CD4-positive, alpha-beta T cell (primary cell): ENCODE results near the gene VIPAS39. TPM values are rescaled to one million over a fixed set of nuclear protein-coding genes. Genes with fewer than 3 reads are reported as not detected.

Experiments
- ATAC-seq: fragments of 200-7000 bp; cut with Tn5 transposase; one replicate; pipeline ENCODE4 v1.10.0; 2022; ENCODE audit warnings: mild to moderate bottlenecking; ENCODE audit not compliant: poor library complexity
- CTCF ChIA-PET: fragments of 350-600 bp; sonication (Branson Sonifier 250); formaldehyde crosslinking; loops from one replicate; lab custom pipeline; 2021; ENCODE audit warnings: antibody characterized with exemption, inconsistent platforms; lab: Charles Lee
- POLR2A ChIA-PET: fragments of 350-600 bp; sonication (Branson Sonifier 250); formaldehyde crosslinking; loops from one replicate; lab custom pipeline; 2021; ENCODE audit warnings: antibody characterized with exemption, inconsistent platforms; lab: Charles Lee
- DNase-seq, 14 experiments: peaks; one replicate each; pipeline ENCODE4 v3.0.0-alpha.2; 2013 to 2020; ENCODE audit warnings: mixed read lengths in 2 of 14
- H3K27ac ChIP-seq, 2 donors: one replicate each; pipeline versions ENCODE4 v1.5.1 to v1.7.0; 2013; ENCODE audit warnings: low read length in 2 of 2, low read depth in 1 of 2, mild to moderate bottlenecking in 1 of 2
- H3K27me3 ChIP-seq, 2 experiments: 1 replicate in 1 of 2; 2 replicates in 1 of 2; pipeline versions ENCODE4 v1.6.1 to v1.7.0; 2013; ENCODE audit warnings: low read length in 2 of 2, control low read depth in 1 of 2, mild to moderate bottlenecking in 1 of 2, moderate library complexity in 1 of 2; ENCODE audit not compliant: insufficient read depth in 2 of 2, control insufficient read depth in 1 of 2
- H3K36me3 ChIP-seq: one replicate; pipeline ENCODE4 v1.6.1; 2013; ENCODE audit warnings: low read length, control low read depth; ENCODE audit not compliant: insufficient read depth
- H3K4me1 ChIP-seq: one replicate; pipeline ENCODE4 v1.6.1; 2013; ENCODE audit warnings: low read length, control low read depth; ENCODE audit not compliant: insufficient read depth
- H3K4me3 ChIP-seq: one replicate; pipeline ENCODE4 v1.5.1; 2013; ENCODE audit warnings: mild to moderate bottlenecking, low read length, moderate library complexity
- H3K9me3 ChIP-seq, 2 experiments: 1 replicate in 1 of 2; 2 replicates in 1 of 2; pipeline versions ENCODE4 v1.6.1 to v1.7.0; 2013; ENCODE audit warnings: low read length in 2 of 2, mild to moderate bottlenecking in 2 of 2, control low read depth in 1 of 2, moderate library complexity in 1 of 2; ENCODE audit not compliant: control insufficient read depth in 1 of 2, insufficient read depth in 1 of 2
- H3K27ac Mint-ChIP-seq: one replicate; pipeline ENCODE4 v1.8.0; 2020; ENCODE audit warnings: mixed read lengths
- H3K27me3 Mint-ChIP-seq: one replicate; pipeline ENCODE4 v1.8.0; 2021; ENCODE audit warnings: mixed read lengths
- H3K36me3 Mint-ChIP-seq: one replicate; pipeline ENCODE4 v1.8.0; 2021; ENCODE audit warnings: low read depth, mixed read lengths
- H3K4me1 Mint-ChIP-seq: one replicate; pipeline ENCODE4 v1.8.0; 2021; ENCODE audit warnings: low read depth, mixed read lengths
- H3K4me3 Mint-ChIP-seq: one replicate; pipeline ENCODE4 v1.8.0; 2020; ENCODE audit warnings: mild to moderate bottlenecking, mixed read lengths
- H3K9me3 Mint-ChIP-seq: one replicate; pipeline ENCODE4 v1.8.0; 2020; ENCODE audit warnings: mixed read lengths
- CTCF ChIP-seq: fragments of 200-600 bp; IDR thresholded peaks from one replicate; pipeline ENCODE4 v1.8.0; 2022; ENCODE audit warnings: antibody characterized with exemption, mild to moderate bottlenecking
- intact Hi-C, 2 experiments: fragments of 100-400 bp; cut with DNase I in 1 of 2; cut with micrococcal nuclease in 1 of 2; formaldehyde crosslinking; loops; one replicate each; pipeline versions ENCODE4 v1.15.1 to v1.9.0; 2023 to 2025; cut with DNase I, micrococcal nuclease
- total RNA-seq, 174 experiments: library from RNA in 2 of 174; stranded (reverse) in 2 of 174; gene quantifications; one replicate each; pipeline ENCODE4 v1.2.3 and lab custom pipeline; 2021 to 2026

VIPAS39 gene
- total RNA-seq, 2 experiments from 2014 or later: 7.6 to 8.7 TPM

DNA sequence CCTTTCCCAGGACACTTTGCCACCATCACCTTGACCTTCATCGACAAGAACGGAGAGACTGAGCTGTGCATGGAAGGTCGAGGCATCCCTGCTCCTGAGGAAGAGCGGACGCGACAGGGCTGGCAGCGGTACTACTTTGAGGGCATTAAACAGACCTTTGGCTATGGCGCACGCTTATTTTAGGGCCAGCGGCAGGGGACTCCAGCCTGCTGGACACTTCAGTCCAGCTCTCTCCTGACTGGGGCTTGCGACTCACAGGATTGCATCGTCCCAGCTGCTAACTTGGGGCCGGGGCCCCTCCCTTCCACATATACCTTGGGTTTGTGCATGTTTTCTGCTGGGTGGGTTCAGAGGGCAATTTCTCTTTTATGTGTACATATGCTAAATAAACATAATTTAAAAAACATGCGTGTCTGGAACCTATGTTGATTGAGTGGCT lies 11.7 kb upstream of the VIPAS39 start:
- Mint-ChIP-seq H3K27me3 (no peaks in the 10 kb centered on the region), H3K27ac (no peak overlapping the region), H3K36me3 (peaks cover 57% of the 10 kb centered on the region), H3K9me3 (no peaks in the 10 kb centered on the region), H3K4me3 (no peak overlapping the region), H3K4me1 (no peaks in the 10 kb centered on the region)
- Histone ChIP-seq H3K9me3 (no peaks in the 10 kb centered on the region), H3K4me1 (no peaks in the 10 kb centered on the region), H3K27me3 (no peaks in the 10 kb centered on the region), H3K36me3 (peaks cover 57% of the 10 kb centered on the region), H3K27ac (no peak overlapping the region), H3K4me3 (no peak overlapping the region)
- CTCF ChIA-PET: no interaction called here
- POLR2A ChIA-PET: no interaction called here
- intact Hi-C loops: no loop called here
- TF ChIP-seq CTCF: no peak
- DNase-seq (no peak), ATAC-seq (no peak)

DNA sequence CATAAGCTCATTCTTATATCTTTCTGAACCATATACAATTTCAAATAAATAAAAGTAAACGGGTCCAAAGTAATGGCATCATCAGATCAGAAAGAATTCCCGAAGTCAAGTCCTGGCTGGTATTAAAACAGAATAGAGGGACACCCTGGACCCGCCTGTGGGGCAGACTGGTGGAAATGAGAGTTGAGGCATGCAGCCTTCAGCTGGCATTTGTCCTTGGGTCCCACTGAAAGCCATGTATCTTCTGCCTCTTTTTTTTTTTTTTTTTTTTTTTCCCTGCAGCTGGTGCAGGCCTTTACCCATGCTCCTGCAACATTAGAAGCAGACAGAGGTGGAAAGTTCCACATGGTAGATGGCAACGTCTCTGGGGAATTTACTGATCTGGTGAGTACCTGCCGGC lies 10.4 kb upstream of the VIPAS39 start:
- peaks cover 67% of the 10 kb centered on the region for H3K36me3 Mint-ChIP-seq
- H3K27me3 Mint-ChIP-seq: no peaks in the 10 kb centered on the region
- Histone ChIP-seq H3K27me3 (no peaks in the 10 kb centered on the region), H3K27ac (no peak overlapping the region), H3K4me1 (no peaks in the 10 kb centered on the region), H3K36me3 (peaks cover 70% of the 10 kb centered on the region), H3K4me3 (no peak overlapping the region), H3K9me3 (no peaks in the 10 kb centered on the region)
- ChIA-PET POLR2A (no interaction called here), CTCF (interaction anchor here (0.7 to 1.0 kb wide), 2 partner anchors 8 to 36 kb away, joined by 3 read pairs; no protein-coding TSS in a partner anchor)
- no peak for ATAC-seq
- H3K4me3 Mint-ChIP-seq: no peak overlapping the region
- no peaks in the 10 kb centered on the region for H3K4me1 Mint-ChIP-seq
- no peak for TF ChIP-seq CTCF
- H3K9me3 Mint-ChIP-seq: no peaks in the 10 kb centered on the region
- no peak overlapping the region for H3K27ac Mint-ChIP-seq
- no peak for DNase-seq
- intact Hi-C loops: no loop called here

- H3K4me1 Mint-ChIP-seq: peaks cover 48% of the 10 kb centered on the region
Observed at GRCh38 chr14:77459072-77459723, 1.8 kb upstream of the VIPAS39 start.

More at GRCh38 chr14:77459072-77459723, 1.8 kb upstream of the VIPAS39 start:
- CTCF ChIA-PET: interaction anchor here (1.0 to 1.2 kb wide), 5 partner anchors 8 to 301 kb away, joined by 3 to 5 read pairs (median 3); no protein-coding TSS in a partner anchor
- Mint-ChIP-seq H3K9me3 (no peaks in the 10 kb centered on the region), H3K27ac (peak overlapping the region; percentile 90), H3K36me3 (peaks cover 67% of the 10 kb centered on the region), H3K4me3 (peak overlapping the region; percentile 100), H3K27me3 (no peaks in the 10 kb centered on the region)
- no peak overlapping the region for H3K27ac ChIP-seq
- H3K27me3 ChIP-seq: no peaks in the 10 kb centered on the region
- POLR2A ChIA-PET: interaction anchor here (1.5 to 3.0 kb wide), 2 partner anchors 138 to 249 kb away, joined by 5 to 14 read pairs; partner anchors contain the start of genes ALKBH1, GSTZ1, POMT2 and SLIRP
- ATAC-seq: no peak
- peak overlapping the region; percentile 98 for H3K4me3 ChIP-seq
- peaks cover 31% of the 10 kb centered on the region for H3K4me1 ChIP-seq
- TF ChIP-seq CTCF: peak; percentile 54
- peak; percentile 13 to 77 (median 46) for DNase-seq
- H3K9me3 ChIP-seq: no peaks in the 10 kb centered on the region
- intact Hi-C loops: loop anchor here (1.0 to 5.0 kb wide), 6 partner anchors 93 to 1477 kb away; partner anchors contain the start of genes ANGEL1 (in 1 of the 2), SNW1 (in 1 of the 2), SPTLC2 (in 1 of the 2) and TGFB3 (in 1 of the 2)
- peaks cover 42% of the 10 kb centered on the region for H3K36me3 ChIP-seq
